PC-9 (cell line): Measurements from ENCODE around the gene POTEC. TPM values are rescaled to one million over a fixed set of nuclear protein-coding genes. Genes with fewer than 3 reads are reported as not detected.
"Not testable (repeated sequence)": the region's sequence is repeated elsewhere in the genome, so short reads cannot be mapped to it uniquely, and the experiment has no call there.

Source experiments
- BruUV-seq: library from RNA; stranded (reverse); fragments of 400-500 nt; replicated peaks from 2 replicates; lab custom pipeline; 2021; lab: Mats Ljungman, UMichigan
- CTCF ChIA-PET: fragments of 300-600 bp; sonication (Branson Sonifier 250); formaldehyde crosslinking; loops from one replicate; lab custom pipeline; 2022; ENCODE audit warnings: antibody characterized with exemption; lab: Charles Lee
- POLR2A ChIA-PET: fragments of 300-600 bp; sonication (Branson Sonifier 250); formaldehyde crosslinking; loops from one replicate; lab custom pipeline; 2022; ENCODE audit warnings: antibody characterized with exemption; ENCODE audit not compliant: unreplicated experiment; lab: Charles Lee
- DNase-seq, 2 experiments: peaks; one replicate each; pipeline versions ENCODE4 v3.0.0 to v3.0.0-alpha.2; 2015 to 2022; ENCODE audit warnings: mixed read lengths in 1 of 2
- H2AFZ ChIP-seq: fragments of 200-600 bp; sonication (generic); 2 replicates; pipeline ENCODE4 v1.8.1; 2017; ENCODE audit warnings: antibody characterized with exemption
- H3F3A ChIP-seq: fragments of 200-600 bp; sonication (generic); 2 replicates; pipeline ENCODE4 v1.8.1; 2017; ENCODE audit warnings: antibody characterized with exemption, mild to moderate bottlenecking, low read depth; ENCODE audit not compliant: insufficient read depth
- H3K27ac ChIP-seq: fragments of 200-600 bp; sonication (generic); 2 replicates; pipeline ENCODE4 v1.6.1; 2016; ENCODE audit warnings: mixed run types
- H3K27me3 ChIP-seq: fragments of 200-600 bp; sonication (generic); 2 replicates; pipeline ENCODE4 v1.6.1; 2016; ENCODE audit warnings: low read depth, mixed run types; ENCODE audit not compliant: insufficient read depth
- H3K36me3 ChIP-seq: fragments of 200-600 bp; sonication (generic); 2 replicates; pipeline ENCODE4 v1.6.1; 2016; ENCODE audit warnings: low read depth, mixed run types
- H3K4me1 ChIP-seq: fragments of 200-600 bp; sonication (generic); replicated peaks from 2 replicates; pipeline ENCODE4 v1.6.1; 2016; ENCODE audit warnings: mixed run types; ENCODE audit not compliant: insufficient read depth
- H3K4me2 ChIP-seq: fragments of 200-600 bp; sonication (generic); 2 replicates; pipeline ENCODE4 v1.6.1; 2017; ENCODE audit warnings: mixed run types
- H3K4me3 ChIP-seq: fragments of 200-600 bp; sonication (generic); 2 replicates; pipeline ENCODE4 v1.6.1; 2016; ENCODE audit warnings: mixed run types
- H3K79me2 ChIP-seq: fragments of 200-600 bp; sonication (generic); 2 replicates; pipeline ENCODE4 v1.6.1; 2017; ENCODE audit warnings: low read depth, mixed run types
- H3K9me2 ChIP-seq: fragments of 200-600 bp; sonication (generic); 2 replicates; pipeline ENCODE4 v1.8.1; 2017; ENCODE audit warnings: mild to moderate bottlenecking; ENCODE audit not compliant: insufficient read depth
- H3K9me3 ChIP-seq: fragments of 200-600 bp; sonication (generic); 2 replicates; pipeline ENCODE4 v1.8.1; 2016; ENCODE audit warnings: low read depth; ENCODE audit not compliant: insufficient read depth
- H4K20me1 ChIP-seq: fragments of 200-600 bp; sonication (generic); 2 replicates; pipeline ENCODE4 v1.8.1; 2017; ENCODE audit not compliant: insufficient read depth
- intact Hi-C: fragments of 100-400 bp; cut with micrococcal nuclease; formaldehyde crosslinking; loops from one replicate; pipeline ENCODE4 v1.10.0; 2022; ENCODE audit not compliant: unreplicated experiment
- total RNA-seq: library from RNA; stranded (reverse); gene quantifications from 2 replicates; pipeline ENCODE4 v1.2.3, GENCODE V29; 2021

The POTEC gene
- total RNA-seq, 1 experiment from 2014 or later = not detected

GRCh38 chr18:14474007-14474720, 69.2 kb downstream of the POTEC start:
- H3K9me2 ChIP-seq, intact Hi-C loops, H3K9me3 ChIP-seq, DNase-seq, H4K20me1 ChIP-seq, POLR2A ChIA-PET, H3K4me3 ChIP-seq, H3F3A ChIP-seq, BruUV-seq, H3K36me3 ChIP-seq, H3K27me3 ChIP-seq, H2AFZ ChIP-seq, H3K27ac ChIP-seq, CTCF ChIA-PET, H3K4me2 ChIP-seq, H3K79me2 ChIP-seq: not testable (repeated sequence)
- H3K4me1 ChIP-seq = peaks cover 14% of the 10 kb centered on the region

GRCh38 chr18:14473250-14474006, 70.0 kb downstream of the POTEC start:
- H2AFZ ChIP-seq, H3K4me2 ChIP-seq, H3K27me3 ChIP-seq, H3K9me2 ChIP-seq, BruUV-seq, H3K36me3 ChIP-seq, intact Hi-C loops, POLR2A ChIA-PET, DNase-seq, H4K20me1 ChIP-seq, H3F3A ChIP-seq, H3K9me3 ChIP-seq, H3K79me2 ChIP-seq, CTCF ChIA-PET, H3K4me3 ChIP-seq, H3K27ac ChIP-seq: not testable (repeated sequence)
- peaks cover 14% of the 10 kb centered on the region for H3K4me1 ChIP-seq

DNA sequence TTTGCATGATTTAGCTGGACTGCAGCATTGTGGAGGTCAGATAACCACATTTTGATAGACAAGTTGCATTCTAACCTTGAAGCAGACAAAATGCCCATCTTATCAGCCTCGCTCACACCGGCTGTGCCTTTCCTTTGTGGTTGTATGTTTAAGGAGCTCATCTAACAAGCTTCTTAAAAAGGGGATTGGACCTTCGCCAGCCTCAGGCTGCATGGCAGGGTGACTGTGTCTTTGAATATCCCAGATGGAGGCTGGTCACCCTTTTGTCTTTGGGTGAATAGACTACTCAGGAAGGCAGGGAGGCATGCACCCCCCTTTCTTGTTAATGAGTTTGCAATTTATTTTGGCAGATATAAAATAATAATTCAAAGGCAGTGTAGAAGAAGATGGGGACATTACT, 72.1 kb downstream of the POTEC start:
- H3K36me3 ChIP-seq, intact Hi-C loops, H3K27me3 ChIP-seq, H3F3A ChIP-seq, H4K20me1 ChIP-seq, BruUV-seq, H3K79me2 ChIP-seq, POLR2A ChIA-PET, DNase-seq, H3K9me3 ChIP-seq, H3K9me2 ChIP-seq, H2AFZ ChIP-seq, H3K4me2 ChIP-seq, H3K4me3 ChIP-seq, H3K27ac ChIP-seq: not testable (repeated sequence)
- peaks cover 14% of the 10 kb centered on the region for H3K4me1 ChIP-seq
- CTCF ChIA-PET = interaction anchor here (0.6 kb wide), 1 partner anchor 745 kb away, joined by 8 read pairs; the partner anchor contains the start of gene FAM210A

- H3F3A ChIP-seq, H2AFZ ChIP-seq, H3K9me2 ChIP-seq, POLR2A ChIA-PET, H3K9me3 ChIP-seq, intact Hi-C loops, H4K20me1 ChIP-seq, BruUV-seq, H3K4me3 ChIP-seq, H3K27me3 ChIP-seq, H3K36me3 ChIP-seq, H3K79me2 ChIP-seq, H3K4me2 ChIP-seq, CTCF ChIA-PET: not testable (repeated sequence)
- H3K27ac ChIP-seq = peak overlapping the region; percentile 58
- peaks cover 14% of the 10 kb centered on the region for H3K4me1 ChIP-seq
- peak in 1 of 2 experiments; percentile 12 for DNase-seq
Measured at GRCh38 chr18:14470446-14470845, 73.0 kb downstream of the POTEC start.

DNA sequence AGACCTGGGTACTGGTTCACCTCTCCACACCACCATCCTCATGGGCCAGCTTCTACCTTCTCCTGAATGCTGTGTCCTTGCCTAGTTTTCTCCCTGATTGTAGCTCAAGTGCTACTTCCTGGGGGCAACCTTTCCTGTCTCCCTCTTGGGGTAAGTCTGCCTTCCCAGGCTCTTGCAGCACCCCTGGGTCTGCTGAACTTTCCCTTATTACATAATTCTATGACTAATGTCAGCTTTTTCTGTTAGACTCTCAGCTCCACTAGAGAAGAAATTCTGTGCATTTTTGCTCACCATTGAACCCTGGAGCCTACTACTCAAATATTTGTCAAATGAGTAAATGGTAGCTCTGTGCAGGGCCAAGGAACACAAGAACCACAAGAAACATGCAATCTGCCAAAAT, 73.4 kb downstream of the POTEC start:
- POLR2A ChIA-PET, H3K79me2 ChIP-seq, BruUV-seq, CTCF ChIA-PET, H3K4me3 ChIP-seq, intact Hi-C loops, H3K36me3 ChIP-seq, H3K27me3 ChIP-seq, H4K20me1 ChIP-seq, H3F3A ChIP-seq, H2AFZ ChIP-seq, H3K9me2 ChIP-seq, H3K9me3 ChIP-seq: not testable (repeated sequence)
- peak; percentile 46 to 81 for DNase-seq
- Histone ChIP-seq H3K4me1 (peaks cover 14% of the 10 kb centered on the region), H3K4me2 (peak overlapping the region; percentile 34; the same call in 1 of the 2 replicates), H3K27ac (peak overlapping the region; percentile 69)

DNA sequence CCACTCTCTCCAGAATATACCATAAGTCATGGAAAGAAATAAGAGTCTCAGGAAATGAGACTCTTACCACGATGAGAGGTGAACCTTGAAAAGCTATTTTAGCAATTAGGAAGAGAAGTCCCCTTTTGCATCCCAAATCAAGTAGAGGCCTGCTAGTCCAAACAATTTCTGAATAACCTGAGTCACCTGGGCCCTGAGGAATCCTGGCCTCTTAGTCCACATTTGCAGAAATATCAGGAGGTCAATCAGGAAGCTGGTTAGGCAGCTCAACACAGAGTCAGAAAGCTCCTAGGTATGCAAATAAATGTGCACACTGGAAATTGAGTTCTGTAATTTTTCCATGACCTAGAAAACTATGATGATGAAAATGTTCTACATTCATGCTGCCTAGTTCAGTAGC, 77.4 kb downstream of the POTEC start:
- DNase-seq, POLR2A ChIA-PET, BruUV-seq, H3F3A ChIP-seq, H2AFZ ChIP-seq, H4K20me1 ChIP-seq, H3K4me2 ChIP-seq, H3K36me3 ChIP-seq, H3K9me3 ChIP-seq, H3K79me2 ChIP-seq, intact Hi-C loops, H3K4me3 ChIP-seq, H3K27ac ChIP-seq, CTCF ChIA-PET, H3K9me2 ChIP-seq, H3K27me3 ChIP-seq: not testable (repeated sequence)
- peaks cover 13% of the 10 kb centered on the region for H3K4me1 ChIP-seq
